Loucy (cell line): ENCODE results near the gene IL12B.
A peak's percentile ranks its signal among the peaks of the same experiment; 100 is the strongest.

ENCODE experiments used
- H2AFZ ChIP-seq: fragments of 200-600 bp; sonication (generic); 2 replicates; pipeline ENCODE4 v1.6.0; 2016; ENCODE audit warnings: antibody characterized with exemption, mild to moderate bottlenecking, low read length, moderate library complexity
- H3F3A ChIP-seq: fragments of 200-600 bp; 2 replicates; pipeline ENCODE4 v1.6.0; 2016; ENCODE audit warnings: antibody characterized with exemption, low read depth, mild to moderate bottlenecking
- H3K27me3 ChIP-seq: fragments of 200-600 bp; sonication (generic); 2 replicates; pipeline ENCODE4 v1.6.1; 2014; ENCODE audit warnings: low read length, mild to moderate bottlenecking; ENCODE audit not compliant: insufficient read depth, poor library complexity, severe bottlenecking
- H3K36me3 ChIP-seq: fragments of 200-600 bp; sonication (generic); 2 replicates; pipeline ENCODE4 v1.6.1; 2016; ENCODE audit warnings: low read length; ENCODE audit not compliant: insufficient read depth
- H3K4me1 ChIP-seq: fragments of 200-600 bp; sonication (generic); 2 replicates; pipeline ENCODE4 v1.5.1; 2014; ENCODE audit warnings: low read length, mild to moderate bottlenecking; ENCODE audit not compliant: insufficient read depth, poor library complexity, severe bottlenecking
- H3K4me2 ChIP-seq: fragments of 200-600 bp; sonication (generic); 2 replicates; pipeline ENCODE4 v1.6.0; 2014; ENCODE audit warnings: antibody characterized with exemption, low read length, low read depth, mild to moderate bottlenecking; ENCODE audit not compliant: poor library complexity, severe bottlenecking
- H3K4me3 ChIP-seq: fragments of 200-600 bp; sonication (generic); 2 replicates; pipeline ENCODE4 v1.5.1; 2014; ENCODE audit warnings: low read length, mild to moderate bottlenecking, mixed read lengths; ENCODE audit not compliant: poor library complexity, severe bottlenecking
- H3K79me2 ChIP-seq: fragments of 200-600 bp; sonication (generic); 2 replicates; pipeline ENCODE4 v1.6.1; 2014; ENCODE audit warnings: low read length; ENCODE audit not compliant: insufficient read depth
- H3K9ac ChIP-seq: fragments of 200-600 bp; sonication (generic); 2 replicates; pipeline ENCODE4 v1.6.0; 2014; ENCODE audit warnings: mild to moderate bottlenecking, low read depth, low read length, moderate library complexity; ENCODE audit not compliant: poor library complexity, severe bottlenecking
- H3K9me2 ChIP-seq: fragments of 200-600 bp; sonication (generic); replicated peaks from 2 replicates; pipeline ENCODE4 v1.6.1; 2016; ENCODE audit warnings: low read depth, low read length, mixed read lengths
- H3K9me3 ChIP-seq: fragments of 200-600 bp; sonication (generic); 2 replicates; pipeline ENCODE4 v1.6.1; 2014; ENCODE audit warnings: mild to moderate bottlenecking, antibody characterized with exemption, low read length, low read depth; ENCODE audit not compliant: insufficient read depth
- H4K20me1 ChIP-seq: fragments of 200-600 bp; sonication (generic); 2 replicates; pipeline ENCODE4 v1.6.0; 2014; ENCODE audit warnings: antibody characterized with exemption, low read length, mild to moderate bottlenecking; ENCODE audit not compliant: insufficient read depth, poor library complexity, severe bottlenecking
- CTCF ChIP-seq: fragments of 200-600 bp; sonication (generic); conservative IDR thresholded peaks from 2 replicates; pipeline ENCODE4 v1.5.1; 2014; ENCODE audit warnings: mild to moderate bottlenecking, antibody characterized with exemption, low read length
- EZH2phosphoT487 ChIP-seq: fragments of 200-600 bp; IDR thresholded peaks from 2 replicates; pipeline ENCODE4 v1.6.1; 2018; ENCODE audit warnings: antibody characterized with exemption, mild to moderate bottlenecking, moderate library complexity, borderline replicate concordance

IL12B gene

GRCh38 chr5:159316519-159317383 lies 13.5 kb downstream of the IL12B start:
- Histone ChIP-seq H3K4me3 (no peak overlapping the region), H2AFZ (no peak overlapping the region), H3K4me1 (no peaks in the 10 kb centered on the region), H4K20me1 (no peaks in the 10 kb centered on the region), H3K9me2 (no peaks in the 10 kb centered on the region), H3F3A (no peaks in the 10 kb centered on the region), H3K79me2 (no peaks in the 10 kb centered on the region), H3K9me3 (no peaks in the 10 kb centered on the region), H3K9ac (no peak overlapping the region), H3K36me3 (no peaks in the 10 kb centered on the region), H3K27me3 (peaks cover 10% of the 10 kb centered on the region), H3K4me2 (no peak overlapping the region)
- no peak for TF ChIP-seq EZH2phosphoT487
- peak; percentile 61 for TF ChIP-seq CTCF

- no peaks in the 10 kb centered on the region for H3K9me3 ChIP-seq
- H3F3A ChIP-seq = no peaks in the 10 kb centered on the region
- no peaks in the 10 kb centered on the region for H3K36me3 ChIP-seq
- H3K4me2 ChIP-seq = no peak overlapping the region
- H2AFZ ChIP-seq = no peak overlapping the region
- H3K79me2 ChIP-seq = no peaks in the 10 kb centered on the region
- TF ChIP-seq EZH2phosphoT487 = no peak
- H3K4me3 ChIP-seq = no peak overlapping the region
- H3K27me3 ChIP-seq = peaks cover 45% of the 10 kb centered on the region
- H4K20me1 ChIP-seq = no peaks in the 10 kb centered on the region
- no peaks in the 10 kb centered on the region for H3K4me1 ChIP-seq
- no peak overlapping the region for H3K9ac ChIP-seq
- H3K9me2 ChIP-seq = no peaks in the 10 kb centered on the region
Measured at GRCh38 chr5:159313197-159313596, 17.1 kb downstream of the IL12B start.

- H3K36me3 ChIP-seq = no peaks in the 10 kb centered on the region
- no peaks in the 10 kb centered on the region for H3F3A ChIP-seq
- H3K9me3 ChIP-seq = no peaks in the 10 kb centered on the region
- no peaks in the 10 kb centered on the region for H4K20me1 ChIP-seq
- H3K9ac ChIP-seq = no peak overlapping the region
- no peaks in the 10 kb centered on the region for H3K79me2 ChIP-seq
- H2AFZ ChIP-seq = no peak overlapping the region
- no peak overlapping the region for H3K4me2 ChIP-seq
- no peak for TF ChIP-seq EZH2phosphoT487
- no peak for TF ChIP-seq CTCF
- peaks cover 48% of the 10 kb centered on the region for H3K27me3 ChIP-seq
- H3K4me3 ChIP-seq = no peak overlapping the region
- H3K4me1 ChIP-seq = no peaks in the 10 kb centered on the region
- no peaks in the 10 kb centered on the region for H3K9me2 ChIP-seq
Measured at GRCh38 chr5:159311063-159311462, 19.2 kb downstream of the IL12B start.
